SU-DHL-6 (cell line): Measurements from ENCODE around the gene CCKAR.

Source experiments
- EZH2phosphoT487 ChIP-seq: fragments of 200-600 bp; sonication (generic), shearing (Covaris generic); conservative IDR thresholded peaks from 2 replicates; pipeline ENCODE4 v1.6.1; 2018; ENCODE audit warnings: mild to moderate bottlenecking, antibody characterized with exemption, low read length, moderate library complexity, mixed read lengths
- TF ChIP-seq, protein P1 (sequence below): fragments of 200-600 bp; sonication (generic); IDR thresholded peaks from one replicate; pipeline ENCODE4 v1.5.1; 2017; ENCODE audit warnings: antibody characterized with exemption, mild to moderate bottlenecking, low read length, moderate library complexity; ENCODE audit not compliant: insufficient read depth, poor library complexity, severe bottlenecking

DNA sequence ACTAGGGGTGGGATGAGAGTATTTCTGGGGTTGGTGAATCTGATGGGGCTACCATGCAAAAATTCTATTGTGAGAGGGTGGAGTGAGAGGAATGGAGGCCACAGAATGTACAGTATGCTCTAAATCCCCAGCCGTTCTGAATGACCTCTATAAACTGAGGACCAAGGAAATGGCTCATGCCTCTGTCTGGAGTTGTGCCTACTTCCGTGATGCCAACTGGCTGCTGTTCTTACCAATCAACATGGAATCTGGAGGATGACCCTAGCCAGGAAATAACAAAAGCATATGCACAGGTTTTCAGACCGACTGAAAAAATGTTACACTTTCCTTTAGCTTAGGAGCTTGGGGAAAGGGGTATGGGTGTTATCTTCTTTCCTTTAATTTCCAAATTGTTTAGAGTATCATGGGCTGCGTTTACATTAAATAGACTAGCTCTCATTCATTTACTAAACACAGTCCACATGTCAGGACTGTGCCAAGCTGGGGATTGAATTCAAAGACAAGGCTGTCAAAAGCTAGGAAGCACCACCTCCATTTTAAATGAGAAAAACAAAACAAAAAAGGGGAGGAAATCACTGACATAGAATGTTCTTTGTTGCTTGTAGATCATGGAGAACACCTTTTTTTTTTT lies 20.2 kb upstream of the CCKAR start:
- TF ChIP-seq, protein P1, sequence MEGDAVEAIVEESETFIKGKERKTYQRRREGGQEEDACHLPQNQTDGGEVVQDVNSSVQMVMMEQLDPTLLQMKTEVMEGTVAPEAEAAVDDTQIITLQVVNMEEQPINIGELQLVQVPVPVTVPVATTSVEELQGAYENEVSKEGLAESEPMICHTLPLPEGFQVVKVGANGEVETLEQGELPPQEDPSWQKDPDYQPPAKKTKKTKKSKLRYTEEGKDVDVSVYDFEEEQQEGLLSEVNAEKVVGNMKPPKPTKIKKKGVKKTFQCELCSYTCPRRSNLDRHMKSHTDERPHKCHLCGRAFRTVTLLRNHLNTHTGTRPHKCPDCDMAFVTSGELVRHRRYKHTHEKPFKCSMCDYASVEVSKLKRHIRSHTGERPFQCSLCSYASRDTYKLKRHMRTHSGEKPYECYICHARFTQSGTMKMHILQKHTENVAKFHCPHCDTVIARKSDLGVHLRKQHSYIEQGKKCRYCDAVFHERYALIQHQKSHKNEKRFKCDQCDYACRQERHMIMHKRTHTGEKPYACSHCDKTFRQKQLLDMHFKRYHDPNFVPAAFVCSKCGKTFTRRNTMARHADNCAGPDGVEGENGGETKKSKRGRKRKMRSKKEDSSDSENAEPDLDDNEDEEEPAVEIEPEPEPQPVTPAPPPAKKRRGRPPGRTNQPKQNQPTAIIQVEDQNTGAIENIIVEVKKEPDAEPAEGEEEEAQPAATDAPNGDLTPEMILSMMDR, result no peak
- no peak for TF ChIP-seq EZH2phosphoT487
